Ascending aorta (tissue), 2 donors: Measurements from ENCODE around the gene CERS4. TPM values are rescaled to one million over a fixed set of nuclear protein-coding genes. Genes with fewer than 3 reads are reported as not detected.

ENCODE experiments used
- DNase-seq, 2 donors: peaks; one replicate each; pipeline ENCODE4 v3.0.0-alpha.2; 2019; ENCODE audit warnings: low spot score in 2 of 2
- H3K27ac ChIP-seq, 2 donors: fragments of 200-600 bp; sonication (generic); one replicate each; pipeline ENCODE4 v1.5.1; 2016 to 2017; ENCODE audit warnings: mild to moderate bottlenecking in 1 of 2
- H3K27me3 ChIP-seq: fragments of 200-600 bp; sonication (generic); one replicate; pipeline ENCODE4 v1.5.1; 2017
- H3K36me3 ChIP-seq, 2 donors: fragments of 200-600 bp; sonication (generic); one replicate each; pipeline ENCODE4 v1.5.1; 2016
- H3K4me1 ChIP-seq, 2 donors: fragments of 200-600 bp; sonication (generic); one replicate each; pipeline ENCODE4 v1.5.1; 2016 to 2017; ENCODE audit warnings: mild to moderate bottlenecking in 1 of 2
- H3K4me3 ChIP-seq, 2 donors: fragments of 200-600 bp; sonication (generic); one replicate each; pipeline ENCODE4 v1.5.1; 2016 to 2017; ENCODE audit warnings: mild to moderate bottlenecking in 1 of 2
- H3K9me3 ChIP-seq, 2 donors: fragments of 200-600 bp; sonication (generic); one replicate each; pipeline ENCODE4 v1.5.1; 2016
- intact Hi-C: fragments of 100-400 bp; cut with DNase I; formaldehyde crosslinking; loops from one replicate; pipeline ENCODE4 v1.15.1; 2023
- total RNA-seq: library from RNA; depleted of rRNA; stranded (reverse); fragments of >200 nt; gene quantifications from one replicate; pipeline ENCODE4 v1.1.0, GENCODE V29; 2016
- TF ChIP-seq, protein P1 (sequence below), 3 experiments: fragments of 200-600 bp in 2 of 3; fragments of 450-650 bp in 1 of 3; sonication (generic) in 2 of 3; IDR thresholded peaks; one replicate each; pipeline ENCODE4 v1.5.1; 2016 to 2019; ENCODE audit warnings: antibody characterized with exemption in 3 of 3, mild to moderate bottlenecking in 1 of 3, moderate library complexity in 1 of 3

Gene CERS4
- total RNA-seq, 1 donor from 2014 or later = 20.2 TPM

DNA sequence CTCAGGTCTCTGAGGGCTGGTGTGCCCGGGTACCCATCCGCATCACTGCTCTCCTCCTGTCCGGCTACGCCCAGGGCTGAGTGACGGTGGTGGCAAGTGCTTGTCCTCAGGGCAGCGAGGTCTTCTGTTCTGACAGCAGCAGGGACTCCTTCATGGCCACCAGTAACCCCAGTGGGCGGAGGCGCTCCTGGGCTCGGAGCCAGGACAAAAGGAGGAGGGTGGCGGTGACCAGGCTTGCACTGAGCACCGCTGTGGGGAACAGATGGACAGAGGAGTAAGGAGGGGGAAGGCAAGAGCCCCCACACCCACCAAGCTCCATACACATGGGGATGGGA is 93.2 kb downstream of the CERS4 start:
- Histone ChIP-seq H3K4me3 (no peak overlapping the region), H3K36me3 (peaks cover 5 to 7% of the 10 kb centered on the region in 2 donors), H3K27ac (no peak overlapping the region), H3K9me3 (no peaks in the 10 kb centered on the region), H3K27me3 (no peaks in the 10 kb centered on the region), H3K4me1 (peaks cover 0 to 2% of the 10 kb centered on the region in 2 donors)
- TF ChIP-seq, protein P1, sequence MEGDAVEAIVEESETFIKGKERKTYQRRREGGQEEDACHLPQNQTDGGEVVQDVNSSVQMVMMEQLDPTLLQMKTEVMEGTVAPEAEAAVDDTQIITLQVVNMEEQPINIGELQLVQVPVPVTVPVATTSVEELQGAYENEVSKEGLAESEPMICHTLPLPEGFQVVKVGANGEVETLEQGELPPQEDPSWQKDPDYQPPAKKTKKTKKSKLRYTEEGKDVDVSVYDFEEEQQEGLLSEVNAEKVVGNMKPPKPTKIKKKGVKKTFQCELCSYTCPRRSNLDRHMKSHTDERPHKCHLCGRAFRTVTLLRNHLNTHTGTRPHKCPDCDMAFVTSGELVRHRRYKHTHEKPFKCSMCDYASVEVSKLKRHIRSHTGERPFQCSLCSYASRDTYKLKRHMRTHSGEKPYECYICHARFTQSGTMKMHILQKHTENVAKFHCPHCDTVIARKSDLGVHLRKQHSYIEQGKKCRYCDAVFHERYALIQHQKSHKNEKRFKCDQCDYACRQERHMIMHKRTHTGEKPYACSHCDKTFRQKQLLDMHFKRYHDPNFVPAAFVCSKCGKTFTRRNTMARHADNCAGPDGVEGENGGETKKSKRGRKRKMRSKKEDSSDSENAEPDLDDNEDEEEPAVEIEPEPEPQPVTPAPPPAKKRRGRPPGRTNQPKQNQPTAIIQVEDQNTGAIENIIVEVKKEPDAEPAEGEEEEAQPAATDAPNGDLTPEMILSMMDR (IDR thresholded peaks at IDR 0.05) = no peak
- peak in 1 of 2 donors; percentile 60 for DNase-seq
- intact Hi-C loops = no loop called here

GRCh38 chr19:8302734-8303133 is 93.6 kb downstream of the CERS4 start:
- intact Hi-C loops = no loop called here
- peak in 1 of 2 donors; percentile 52 for DNase-seq

DNA sequence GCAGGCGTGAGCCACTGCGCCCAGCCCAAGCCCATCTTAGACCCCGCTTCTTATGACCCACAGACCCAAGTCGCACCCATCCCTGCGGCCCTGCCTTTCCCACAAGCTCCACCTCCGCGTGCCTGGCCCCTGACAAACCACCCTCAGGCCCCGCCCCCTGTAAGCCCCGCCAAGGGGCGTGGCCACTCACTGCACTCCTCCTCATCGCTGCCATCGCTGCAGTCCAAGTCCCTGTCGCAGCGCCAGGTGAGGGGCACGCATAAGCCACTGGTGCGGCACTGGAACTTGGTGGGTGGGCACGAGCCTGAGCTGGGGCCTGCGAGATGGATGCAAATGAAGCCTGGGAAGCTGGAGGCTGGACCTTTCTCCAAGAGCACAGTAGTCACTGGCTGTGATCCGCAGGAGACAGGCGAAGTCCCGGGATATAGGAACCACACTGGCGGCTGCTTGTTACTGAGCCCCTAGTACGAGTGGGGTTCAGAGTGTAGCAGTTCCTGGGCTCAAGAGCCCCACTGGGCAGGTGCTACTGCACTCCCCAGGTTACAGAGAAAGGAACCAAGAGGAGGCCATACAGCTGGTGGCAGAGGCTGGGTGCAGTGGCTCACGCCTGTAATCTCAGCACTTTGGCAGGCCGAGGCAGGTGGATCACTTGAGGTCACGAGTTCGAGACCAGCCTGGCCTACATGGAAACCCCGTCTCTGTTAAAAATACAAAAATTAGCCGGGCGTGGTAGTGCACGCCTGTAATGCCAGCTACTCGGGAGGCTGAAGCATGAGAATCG is 95.9 kb downstream of the CERS4 start:
- Histone ChIP-seq H3K27me3 (no peaks in the 10 kb centered on the region), H3K27ac (no peak overlapping the region), H3K4me3 (no peak overlapping the region), H3K4me1 (peaks cover 4 to 11% of the 10 kb centered on the region in 2 donors), H3K9me3 (no peaks in the 10 kb centered on the region), H3K36me3 (peaks cover 5 to 11% of the 10 kb centered on the region in 2 donors)
- intact Hi-C loops = loop anchor here (5.0 kb wide), 1 partner anchor 678 kb away; the partner anchor contains the start of genes PET100 and XAB2
- peak in 1 of 2 donors; percentile 62 for DNase-seq
- TF ChIP-seq, protein P1 (IDR thresholded peaks at IDR 0.05) = no peak

More at GRCh38 chr19:8302734-8303133, 93.6 kb downstream of the CERS4 start:
- peaks cover 5 to 7% of the 10 kb centered on the region in 2 donors for H3K36me3 ChIP-seq
- no peaks in the 10 kb centered on the region for H3K9me3 ChIP-seq
- TF ChIP-seq, protein P1 (IDR thresholded peaks at IDR 0.05) = no peak
- no peak overlapping the region for H3K27ac ChIP-seq
- H3K4me1 ChIP-seq = peaks cover 0 to 6% of the 10 kb centered on the region in 2 donors
- H3K4me3 ChIP-seq = no peak overlapping the region
- H3K27me3 ChIP-seq = no peaks in the 10 kb centered on the region

DNA sequence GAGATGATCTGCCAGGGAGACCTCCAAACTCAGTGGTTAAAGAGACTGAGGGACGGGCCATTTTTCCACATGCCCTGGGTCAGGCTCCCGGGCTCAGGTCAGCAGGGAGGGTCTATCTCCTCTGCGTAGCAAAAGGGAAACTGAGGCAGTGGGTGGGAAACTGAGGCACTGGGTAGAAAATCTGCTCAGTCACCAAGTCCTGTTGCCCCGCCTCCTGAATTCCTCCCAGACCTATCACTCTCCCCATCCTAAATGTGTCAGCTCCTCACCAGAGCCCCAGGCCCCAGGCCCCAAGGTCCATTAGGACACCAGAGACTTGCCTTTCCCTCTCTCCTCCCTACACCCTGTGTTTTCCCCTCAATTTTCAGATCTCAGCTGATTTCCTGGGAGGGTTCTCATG is 96.6 kb downstream of the CERS4 start:
- Histone ChIP-seq H3K4me1 (peaks cover 4 to 11% of the 10 kb centered on the region in 2 donors), H3K9me3 (no peaks in the 10 kb centered on the region), H3K4me3 (no peak overlapping the region), H3K27ac (no peak overlapping the region), H3K27me3 (no peaks in the 10 kb centered on the region), H3K36me3 (peaks cover 10 to 12% of the 10 kb centered on the region in 2 donors)
- DNase-seq = no peak
- intact Hi-C loops = loop anchor here (5.0 kb wide), 1 partner anchor 678 kb away; the partner anchor contains the start of genes PET100 and XAB2
- TF ChIP-seq, protein P1 (IDR thresholded peaks at IDR 0.05) = no peak

GRCh38 chr19:8306235-8307054 is 97.3 kb downstream of the CERS4 start:
- H3K36me3 ChIP-seq = peaks cover 16 to 17% of the 10 kb centered on the region in 2 donors
- H3K27ac ChIP-seq = no peak overlapping the region
- no peaks in the 10 kb centered on the region for H3K9me3 ChIP-seq
- no peaks in the 10 kb centered on the region for H3K27me3 ChIP-seq
- intact Hi-C loops = loop anchor here (5.0 kb wide), 1 partner anchor 679 kb away; the partner anchor contains the start of genes PET100 and XAB2
- DNase-seq = peak in 1 of 2 donors; percentile 60
- peaks cover 4 to 11% of the 10 kb centered on the region in 2 donors for H3K4me1 ChIP-seq
- TF ChIP-seq, protein P1 (IDR thresholded peaks at IDR 0.05) = no peak
- H3K4me3 ChIP-seq = no peak overlapping the region
